ENCODE results near the gene NME3. TPM values are rescaled to one million over a fixed set of nuclear protein-coding genes. Genes with fewer than 3 reads are reported as not detected.

Gene NME3
- total RNA-seq, 1 donor from 2014 or later: 53.8 TPM

GRCh38 chr16:1776991-1777374 is 5.6 kb upstream of the NME3 start:
- no peak for DNase-seq (ENCODE audit: low spot score)
- Mint-ChIP-seq H3K36me3 (ENCODE audit: low read depth) (peaks cover 6% of the 10 kb centered on the region), H3K27me3 (ENCODE audit: low read depth) (no peaks in the 10 kb centered on the region), H3K27ac (ENCODE audit: unreplicated experiment) (peak overlapping the region; percentile 66), H3K4me3 (ENCODE audit: unreplicated experiment) (no peak overlapping the region), H3K9me3 (ENCODE audit: low read depth) (no peaks in the 10 kb centered on the region), H3K4me1 (ENCODE audit: low read depth) (peaks cover 29% of the 10 kb centered on the region)
- TF ChIP-seq CTCF (IDR thresholded peaks at IDR 0.05): no peak

- peaks cover 6% of the 10 kb centered on the region for H3K36me3 Mint-ChIP-seq (ENCODE audit: low read depth)
- H3K27ac Mint-ChIP-seq (ENCODE audit: unreplicated experiment): peak overlapping the region; percentile 71
- peaks cover 29% of the 10 kb centered on the region for H3K4me1 Mint-ChIP-seq (ENCODE audit: low read depth)
- no peak overlapping the region for H3K4me3 Mint-ChIP-seq (ENCODE audit: unreplicated experiment)
- no peak for DNase-seq (ENCODE audit: low spot score)
- H3K27me3 Mint-ChIP-seq (ENCODE audit: low read depth): no peaks in the 10 kb centered on the region
- TF ChIP-seq CTCF (IDR thresholded peaks at IDR 0.05): no peak
- no peaks in the 10 kb centered on the region for H3K9me3 Mint-ChIP-seq (ENCODE audit: low read depth)
Measured at GRCh38 chr16:1776672-1776955, 5.3 kb upstream of the NME3 start.

GRCh38 chr16:1775846-1776671 is 4.7 kb upstream of the NME3 start:
- no peak overlapping the region for H3K4me3 Mint-ChIP-seq (ENCODE audit: unreplicated experiment)

GRCh38 chr16:1775006-1775845 is 3.9 kb upstream of the NME3 start:
- peaks cover 6% of the 10 kb centered on the region for H3K36me3 Mint-ChIP-seq (ENCODE audit: low read depth)
- TF ChIP-seq CTCF (IDR thresholded peaks at IDR 0.05): no peak
- no peak for DNase-seq (ENCODE audit: low spot score)

More at GRCh38 chr16:1775846-1776671, 4.7 kb upstream of the NME3 start:
- DNase-seq (ENCODE audit: low spot score): no peak
- no peak for TF ChIP-seq CTCF (IDR thresholded peaks at IDR 0.05)
- no peaks in the 10 kb centered on the region for H3K27me3 Mint-ChIP-seq (ENCODE audit: low read depth)
- no peaks in the 10 kb centered on the region for H3K9me3 Mint-ChIP-seq (ENCODE audit: low read depth)
- H3K4me1 Mint-ChIP-seq (ENCODE audit: low read depth): peaks cover 23% of the 10 kb centered on the region
- peaks cover 6% of the 10 kb centered on the region for H3K36me3 Mint-ChIP-seq (ENCODE audit: low read depth)
- peak overlapping the region; percentile 71 for H3K27ac Mint-ChIP-seq (ENCODE audit: unreplicated experiment)

GRCh38 chr16:1774448-1774780 is 3.1 kb upstream of the NME3 start:
- peaks cover 27% of the 10 kb centered on the region for H3K4me1 Mint-ChIP-seq (ENCODE audit: low read depth)
- no peak for DNase-seq (ENCODE audit: low spot score)
- no peaks in the 10 kb centered on the region for H3K9me3 Mint-ChIP-seq (ENCODE audit: low read depth)
- no peaks in the 10 kb centered on the region for H3K27me3 Mint-ChIP-seq (ENCODE audit: low read depth)
- peak overlapping the region; percentile 36 for H3K4me3 Mint-ChIP-seq (ENCODE audit: unreplicated experiment)
- no peak for TF ChIP-seq CTCF (IDR thresholded peaks at IDR 0.05)
- no peak overlapping the region for H3K27ac Mint-ChIP-seq (ENCODE audit: unreplicated experiment)
- peaks cover 6% of the 10 kb centered on the region for H3K36me3 Mint-ChIP-seq (ENCODE audit: low read depth)

More at GRCh38 chr16:1775006-1775845, 3.9 kb upstream of the NME3 start:
- peak overlapping the region; percentile 36 for H3K4me3 Mint-ChIP-seq (ENCODE audit: unreplicated experiment)
- H3K4me1 Mint-ChIP-seq (ENCODE audit: low read depth): peaks cover 22% of the 10 kb centered on the region
- H3K9me3 Mint-ChIP-seq (ENCODE audit: low read depth): no peaks in the 10 kb centered on the region
- H3K27me3 Mint-ChIP-seq (ENCODE audit: low read depth): no peaks in the 10 kb centered on the region
- H3K27ac Mint-ChIP-seq (ENCODE audit: unreplicated experiment): no peak overlapping the region
